Neuronal stem cell (in vitro differentiated cells): Measurements from ENCODE around the gene RAVER2.
"Not testable (repeated sequence)": the region's sequence is repeated elsewhere in the genome, so short reads cannot be mapped to it uniquely, and the experiment has no call there.

Source experiments
- DNase-seq: peaks from one replicate; pipeline ENCODE4 v3.0.0-alpha.2; 2013; ENCODE audit warnings: low spot score
- H2AFZ ChIP-seq: one replicate; pipeline ENCODE4 v1.6.1; 2013; ENCODE audit warnings: mild to moderate bottlenecking, low read length, inconsistent platforms
- H2AK5ac ChIP-seq: 2 replicates; pipeline ENCODE4 v1.6.1; 2013; ENCODE audit warnings: low read depth, mild to moderate bottlenecking, inconsistent platforms, low read length, moderate library complexity, mixed read lengths
- H2BK120ac ChIP-seq: 2 replicates; pipeline ENCODE4 v1.6.1; 2013; ENCODE audit warnings: low read depth, mild to moderate bottlenecking, inconsistent platforms, low read length, moderate library complexity, mixed read lengths
- H2BK12ac ChIP-seq: one replicate; pipeline ENCODE4 v1.6.1; 2013; ENCODE audit warnings: low read length, inconsistent platforms
- H2BK15ac ChIP-seq: 2 replicates; pipeline ENCODE4 v1.6.1; 2013; ENCODE audit warnings: mild to moderate bottlenecking, low read length, inconsistent platforms, mixed read lengths
- H2BK5ac ChIP-seq: one replicate; pipeline ENCODE4 v1.6.1; 2013; ENCODE audit warnings: inconsistent platforms, mild to moderate bottlenecking, low read length, moderate library complexity
- H3K14ac ChIP-seq: one replicate; pipeline ENCODE4 v1.6.1; 2013; ENCODE audit warnings: low read length, inconsistent platforms
- H3K18ac ChIP-seq: 2 replicates; pipeline ENCODE4 v1.6.1; 2013; ENCODE audit warnings: low read length, inconsistent platforms
- H3K23ac ChIP-seq: 2 replicates; pipeline ENCODE4 v1.6.1; 2013; ENCODE audit warnings: low read depth, mild to moderate bottlenecking, mixed read lengths, low read length, inconsistent platforms; ENCODE audit not compliant: poor library complexity
- H3K27ac ChIP-seq: replicated peaks from 3 replicates; pipeline ENCODE4 v1.5.1; 2013; ENCODE audit warnings: low read length, inconsistent platforms
- H3K27me3 ChIP-seq, 3 experiments: 2 replicates each; pipeline ENCODE4 v1.6.1; 2013; ENCODE audit warnings: low read length in 3 of 3, mild to moderate bottlenecking in 2 of 3, inconsistent platforms in 1 of 3, low read depth in 1 of 3, mixed read lengths in 1 of 3, moderate library complexity in 1 of 3; ENCODE audit not compliant: control insufficient read depth in 3 of 3, insufficient read depth in 3 of 3
- H3K36me3 ChIP-seq, 2 donors: replicated peaks in 1 of 2; 2 replicates each; pipeline ENCODE4 v1.6.1; 2013; ENCODE audit warnings: low read length in 2 of 2; ENCODE audit not compliant: control insufficient read depth in 2 of 2, insufficient read depth in 2 of 2
- H3K4ac ChIP-seq: 2 replicates; pipeline ENCODE4 v1.6.1; 2013; ENCODE audit warnings: inconsistent platforms, mild to moderate bottlenecking, low read length, moderate library complexity
- H3K4me1 ChIP-seq, 2 donors: 1 replicate in 1 of 2; 2 replicates in 1 of 2; pipeline ENCODE4 v1.6.1; 2013; ENCODE audit warnings: low read length in 2 of 2, low read depth in 1 of 2; ENCODE audit not compliant: control insufficient read depth in 2 of 2, insufficient read depth in 1 of 2
- H3K4me2 ChIP-seq: one replicate; pipeline ENCODE4 v1.6.1; 2013; ENCODE audit warnings: mild to moderate bottlenecking, low read length, inconsistent platforms; ENCODE audit not compliant: insufficient read depth, poor library complexity, severe bottlenecking
- H3K4me3 ChIP-seq, 2 donors: 2 replicates each; pipeline ENCODE4 v1.5.1; 2013; ENCODE audit warnings: low read length in 2 of 2, mild to moderate bottlenecking in 2 of 2, inconsistent platforms in 1 of 2, moderate library complexity in 1 of 2
- H3K79me1 ChIP-seq: one replicate; pipeline ENCODE4 v1.6.1; 2013; ENCODE audit warnings: low read depth, mild to moderate bottlenecking, inconsistent platforms, low read length, moderate library complexity
- H3K9ac ChIP-seq: one replicate; pipeline ENCODE4 v1.6.1; 2013; ENCODE audit warnings: mild to moderate bottlenecking, low read depth, low read length, inconsistent platforms; ENCODE audit not compliant: poor library complexity
- H3K9me3 ChIP-seq, 2 donors: replicated peaks in 1 of 2; 2 replicates each; pipeline versions ENCODE3 to v1.6.1; 2013; ENCODE audit warnings: low read length in 2 of 2, mild to moderate bottlenecking in 2 of 2, inconsistent platforms in 1 of 2, low read depth in 1 of 2, mixed read lengths in 1 of 2, moderate library complexity in 1 of 2; ENCODE audit not compliant: control insufficient read depth in 2 of 2, insufficient read depth in 1 of 2
- H4K8ac ChIP-seq: one replicate; pipeline ENCODE4 v1.6.1; 2013; ENCODE audit warnings: low read depth, mild to moderate bottlenecking, inconsistent platforms, low read length, moderate library complexity
- H4K91ac ChIP-seq: one replicate; pipeline ENCODE4 v1.6.1; 2013; ENCODE audit warnings: low read length, low read depth, mild to moderate bottlenecking, inconsistent platforms; ENCODE audit not compliant: poor library complexity
- WGBS, 2 donors: extraction: QIAGEN DNeasy Blood & Tissue Kit; methylation state at CpG; one replicate each; pipeline ENCODE4 v1.1.7; 2013; ENCODE audit warnings: missing lambda C conversion rate in 2 of 2, mixed read lengths in 1 of 2; ENCODE audit not compliant: insufficient read length in 2 of 2, insufficient replicate concordance in 1 of 2; ENCODE audit errors: extremely low coverage in 2 of 2; 5-methylcytosine and 5-hydroxymethylcytosine counted together

Gene RAVER2

DNA sequence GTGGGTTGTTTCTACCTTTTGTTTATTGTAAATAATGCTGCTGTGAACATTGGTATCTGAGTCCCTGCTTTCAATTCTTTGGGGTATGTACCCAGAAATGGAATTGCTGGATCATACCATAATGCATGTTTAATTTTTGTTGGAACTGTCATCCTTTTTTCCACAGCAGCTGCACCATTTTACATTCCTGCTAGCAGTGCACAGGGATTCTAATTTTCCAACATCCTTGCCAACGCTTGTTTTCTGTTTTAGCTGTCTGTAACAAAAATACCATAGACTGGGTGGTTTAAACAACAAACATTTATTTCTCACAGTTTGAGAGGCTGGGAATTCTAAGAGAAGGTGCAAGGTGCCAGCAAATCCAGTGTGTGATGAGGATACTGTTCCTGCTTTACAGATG, 65.1 kb downstream of the RAVER2 start:
- no peak overlapping the region for H2BK15ac ChIP-seq
- no peak overlapping the region for H3K9ac ChIP-seq
- H2BK12ac ChIP-seq, result no peak overlapping the region
- no peak overlapping the region for H3K4ac ChIP-seq
- no peak overlapping the region for H3K4me2 ChIP-seq
- WGBS, 2 donors, result no CpG with 5 or more reads among the region's 1 CpG
- H3K27ac ChIP-seq, result no peak overlapping the region
- no peak overlapping the region for H3K4me3 ChIP-seq
- no peaks in the 10 kb centered on the region for H3K27me3 ChIP-seq
- H3K4me1 ChIP-seq, result no peaks in the 10 kb centered on the region
- H3K79me1 ChIP-seq, result no peaks in the 10 kb centered on the region
- DNase-seq, result no peak
- no peak overlapping the region for H2AK5ac ChIP-seq
- H3K14ac ChIP-seq, result no peak overlapping the region
- H4K8ac ChIP-seq, result no peak overlapping the region
- no peak overlapping the region for H2BK120ac ChIP-seq
- H2BK5ac ChIP-seq, result no peak overlapping the region
- H2AFZ ChIP-seq, result no peak overlapping the region
- no peak overlapping the region for H3K18ac ChIP-seq
- H3K23ac ChIP-seq, result no peak overlapping the region
- H3K9me3 ChIP-seq, result no peaks in the 10 kb centered on the region
- H4K91ac ChIP-seq, result no peak overlapping the region
- H3K36me3 ChIP-seq, result peaks cover 1 to 47% of the 10 kb centered on the region in 2 donors

GRCh38 chr1:64811131-64811530, 66.3 kb downstream of the RAVER2 start:
- no peak overlapping the region for H3K4me2 ChIP-seq
- no peak overlapping the region for H3K4ac ChIP-seq
- no peak overlapping the region for H2BK15ac ChIP-seq
- no peak overlapping the region for H2BK12ac ChIP-seq
- H3K9ac ChIP-seq, result no peak overlapping the region
- no peak overlapping the region for H3K14ac ChIP-seq
- no peak overlapping the region for H2AK5ac ChIP-seq
- no peak overlapping the region for H2AFZ ChIP-seq
- no peak overlapping the region for H3K23ac ChIP-seq
- no peaks in the 10 kb centered on the region for H3K4me1 ChIP-seq
- no peak overlapping the region for H3K18ac ChIP-seq
- no peak overlapping the region for H2BK5ac ChIP-seq
- H4K91ac ChIP-seq, result no peak overlapping the region
- no peak overlapping the region for H4K8ac ChIP-seq
- H3K4me3 ChIP-seq, result no peak overlapping the region
- peaks cover under 1 to 48% of the 10 kb centered on the region in 2 donors for H3K36me3 ChIP-seq
- no peak overlapping the region for H3K27ac ChIP-seq
- no peak for DNase-seq
- H3K9me3 ChIP-seq, result no peaks in the 10 kb centered on the region
- H3K79me1 ChIP-seq, result no peaks in the 10 kb centered on the region
- H2BK120ac ChIP-seq, result no peak overlapping the region
- no peaks in the 10 kb centered on the region for H3K27me3 ChIP-seq
- WGBS, 2 donors, result no CpG with 5 or more reads among the region's 6 CpGs

DNA sequence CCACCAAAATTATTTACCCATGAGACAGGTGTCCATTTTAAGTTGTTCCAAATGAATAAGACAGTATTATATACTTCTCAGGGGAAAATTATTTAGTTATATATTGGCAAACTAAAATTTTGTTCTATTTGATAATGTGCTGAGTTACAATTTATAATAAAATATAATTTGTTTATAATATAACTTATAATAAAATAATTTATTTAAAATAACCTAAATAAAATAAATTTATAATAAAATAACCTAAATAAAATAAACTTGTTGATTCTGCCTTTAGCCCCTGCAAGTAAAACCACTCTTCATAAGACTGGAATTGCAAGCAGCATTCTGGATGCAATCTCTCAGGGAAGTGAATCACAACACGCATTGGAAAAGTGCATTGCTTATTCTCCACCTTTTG, 69.6 kb downstream of the RAVER2 start:
- Histone ChIP-seq H3K4me1 (no peaks in the 10 kb centered on the region), H2BK5ac (no peak overlapping the region), H3K4ac (no peak overlapping the region), H2BK12ac (no peak overlapping the region), H2BK15ac (no peak overlapping the region), H3K14ac (no peak overlapping the region), H3K9me3 (no peaks in the 10 kb centered on the region), H3K23ac (no peak overlapping the region), H4K8ac (no peak overlapping the region), H3K36me3 (peaks cover 2 to 42% of the 10 kb centered on the region in 2 donors), H3K27ac (no peak overlapping the region), H3K4me2 (no peak overlapping the region), H4K91ac (no peak overlapping the region), H3K4me3 (no peak overlapping the region), H3K27me3 (no peaks in the 10 kb centered on the region), H3K79me1 (no peaks in the 10 kb centered on the region), H2BK120ac (no peak overlapping the region), H2AFZ (no peak overlapping the region), H3K9ac (no peak overlapping the region), H2AK5ac (no peak overlapping the region), H3K18ac (no peak overlapping the region)
- no CpG with 5 or more reads among the region's 1 CpG for WGBS, 2 donors
- DNase-seq, result no peak

GRCh38 chr1:64817364-64817763, 72.5 kb downstream of the RAVER2 start:
- not testable (repeated sequence) for H3K4me2 ChIP-seq, H3K9ac ChIP-seq

More at GRCh38 chr1:64817364-64817763, 72.5 kb downstream of the RAVER2 start:
- not testable (repeated sequence) for H4K8ac ChIP-seq, H3K18ac ChIP-seq, H2AFZ ChIP-seq, H2BK15ac ChIP-seq, H3K14ac ChIP-seq, H3K27ac ChIP-seq, DNase-seq, H3K4me3 ChIP-seq, H3K9me3 ChIP-seq, H3K23ac ChIP-seq, H2BK5ac ChIP-seq, H3K4me1 ChIP-seq, H3K79me1 ChIP-seq, H2BK120ac ChIP-seq, H2BK12ac ChIP-seq, H3K27me3 ChIP-seq, H4K91ac ChIP-seq, H2AK5ac ChIP-seq, H3K4ac ChIP-seq
- WGBS, 2 donors, result no CpG with 5 or more reads among the region's 5 CpGs
- H3K36me3 ChIP-seq, result peaks cover 2 to 36% of the 10 kb centered on the region in 2 donors
